Ovary (tissue), 9 donors: ENCODE data around the gene BNC2. TPM values are rescaled to one million over a fixed set of nuclear protein-coding genes. Genes with fewer than 3 reads are reported as not detected.

Experiments used
- DNase-seq, 5 donors: peaks; one replicate each; pipeline ENCODE4 v3.0.0-alpha.2; 2019 to 2020
- H3K27ac ChIP-seq, 2 donors: fragments of 200-600 bp; one replicate each; pipeline versions ENCODE4 v1.5.1 to v1.8.0; 2019 to 2022
- H3K27me3 ChIP-seq: fragments of 200-600 bp; one replicate; pipeline ENCODE4 v1.8.0; 2022
- H3K36me3 ChIP-seq: fragments of 200-600 bp; sonication (generic); one replicate; pipeline ENCODE4 v1.5.1; 2019
- H3K4me1 ChIP-seq: one replicate; pipeline ENCODE4 v1.8.1; 2013; ENCODE audit warnings: mild to moderate bottlenecking, moderate library complexity; ENCODE audit not compliant: insufficient read depth
- H3K4me3 ChIP-seq: fragments of 200-600 bp; sonication (generic); one replicate; pipeline ENCODE4 v1.5.1; 2017
- H3K9me3 ChIP-seq, 2 donors: fragments of 200-600 bp in 1 of 2; sonication (generic) in 1 of 2; one replicate each; pipeline versions ENCODE4 v1.5.1 to v1.8.1; 2013 to 2019; ENCODE audit warnings: mild to moderate bottlenecking in 1 of 2, moderate library complexity in 1 of 2
- CTCF ChIP-seq, 3 donors: fragments of 450-650 bp in 2 of 3; fragments of 200-600 bp in 1 of 3; IDR thresholded peaks; one replicate each; pipeline versions ENCODE4 v1.5.1 to v1.8.0; 2016 to 2022; ENCODE audit warnings: antibody characterized with exemption in 3 of 3, mild to moderate bottlenecking in 1 of 3
- EP300 ChIP-seq: sonication (generic); formaldehyde crosslinking; IDR thresholded peaks from one replicate; pipeline ENCODE4 v1.6.1; 2017; ENCODE audit warnings: antibody characterized with exemption
- POLR2A ChIP-seq: fragments of 450-650 bp; IDR thresholded peaks from one replicate; pipeline ENCODE4 v1.6.1; 2017; ENCODE audit warnings: antibody characterized with exemption, mild to moderate bottlenecking, moderate library complexity
- WGBS, 3 donors: extraction: QIAGEN DNeasy Blood & Tissue Kit in 1 of 3; methylation state at CpG; one replicate each; pipeline versions ENCODE4 v1.1.5 to v1.1.7; 2013 to 2017; 5-methylcytosine and 5-hydroxymethylcytosine counted together
- intact Hi-C, 4 donors: fragments of 100-400 bp; cut with DNase I; formaldehyde crosslinking; loops; one replicate each; pipeline versions ENCODE4 v1.11.0 to v1.15.1; 2022 to 2023
- polyA plus RNA-seq, 2 donors: library from polyadenylated mRNA; stranded (reverse); fragments of 200-250 nt in 1 of 2; fragments of 350-450 nt in 1 of 2; fragmentation: Illumina TruSeq in 1 of 2; extraction: RNeasy Lipid Tissue Mini Kit (QIAGEN cat#74804) in 1 of 2; gene quantifications; one replicate each; pipeline ENCODE4 v1.2.3, GENCODE V29; 2013 to 2014
- total RNA-seq, 7 donors: library from RNA; depleted of rRNA in 2 of 7; stranded (reverse); fragments of >200 nt in 2 of 7; fragmentation: NEBNext Ultra II Directional in 3 of 7; extraction: Animal tissue kit (Norgen Biotek cat#: 25700) in 3 of 7; gene quantifications; one replicate each; pipeline versions ENCODE4 v1.1.0 to v1.2.4, GENCODE V29; 2016 to 2023
- donor health status: DM: no; HTN: no; CAD: no; lungs with moderate emphysema.
- donor health status: DM: no; HTN: no; CAD: no.
- donor health status: Bipolar disorder and iron deficiency.
- donor health status: DM: yes; HTN: yes; CAD: no.
- donor health status: DM: no; HTN: no; CAD: no.
- donor health status: DM: yes; HTN: yes; CAD: no.

Gene BNC2
- total and polyA plus RNA-seq, 9 donors, result 17.2 to 232 (median 197) TPM

GRCh38 chr9:16898464-16898863 is 28.0 kb upstream of the BNC2 start:
- intact Hi-C loops, result no loop called here
- no peak overlapping the region for H3K4me3 ChIP-seq
- no peaks in the 10 kb centered on the region for H3K4me1 ChIP-seq
- DNase-seq, result no peak
- H3K27me3 ChIP-seq, result no peaks in the 10 kb centered on the region
- WGBS, 3 donors, result 64 to 81% (median 72%) methylated on average over 2 of the region's 2 CpGs
- no peaks in the 10 kb centered on the region for H3K36me3 ChIP-seq
- TF ChIP-seq POLR2A (no peak), EP300 (no peak), CTCF (IDR thresholded peaks at IDR 0.05) (no peak)
- no peaks in the 10 kb centered on the region for H3K9me3 ChIP-seq
- H3K27ac ChIP-seq, result no peak overlapping the region

GRCh38 chr9:16888594-16888993 is 18.1 kb upstream of the BNC2 start:
- no peaks in the 10 kb centered on the region for H3K27me3 ChIP-seq
- no peak overlapping the region for H3K4me3 ChIP-seq
- no peaks in the 10 kb centered on the region for H3K4me1 ChIP-seq
- no peak for DNase-seq
- intact Hi-C loops, result no loop called here
- WGBS, 3 donors, result 96 to 99% (median 98%) methylated on average over 3 of the region's 3 CpGs
- H3K27ac ChIP-seq, result no peak overlapping the region
- H3K36me3 ChIP-seq, result no peaks in the 10 kb centered on the region
- H3K9me3 ChIP-seq, result no peaks in the 10 kb centered on the region
- TF ChIP-seq POLR2A, result no peak
- no peak for TF ChIP-seq EP300
- TF ChIP-seq CTCF (IDR thresholded peaks at IDR 0.05), result no peak

- intact Hi-C loops, result no loop called here
- Histone ChIP-seq H3K9me3 (no peaks in the 10 kb centered on the region), H3K36me3 (no peaks in the 10 kb centered on the region), H3K4me1 (no peaks in the 10 kb centered on the region), H3K4me3 (no peak overlapping the region), H3K27me3 (no peaks in the 10 kb centered on the region), H3K27ac (no peak overlapping the region)
- TF ChIP-seq CTCF (IDR thresholded peaks at IDR 0.05) (no peak), POLR2A (no peak), EP300 (no peak)
- WGBS, 3 donors, result 96 to 98% (median 96%) methylated on average over 4 of the region's 4 CpGs
- no peak for DNase-seq
Observed at GRCh38 chr9:16885931-16886330, 15.5 kb upstream of the BNC2 start.

- DNase-seq, result no peak
- H3K4me1 ChIP-seq, result no peaks in the 10 kb centered on the region
- H3K27me3 ChIP-seq, result no peaks in the 10 kb centered on the region
- no peak for TF ChIP-seq CTCF (IDR thresholded peaks at IDR 0.05)
- TF ChIP-seq POLR2A, result no peak
- no peak for TF ChIP-seq EP300
- intact Hi-C loops, result no loop called here
- H3K36me3 ChIP-seq, result no peaks in the 10 kb centered on the region
- no peaks in the 10 kb centered on the region for H3K9me3 ChIP-seq
- 61 to 70% (median 68%) methylated on average over 5 of the region's 5 CpGs for WGBS, 3 donors
- H3K27ac ChIP-seq, result no peak overlapping the region
- H3K4me3 ChIP-seq, result no peak overlapping the region
Observed at GRCh38 chr9:16884952-16885513, 14.6 kb upstream of the BNC2 start.
